Choroid plexus epithelial cell (primary cell): ENCODE measurements around the gene HSD17B1.
A peak's percentile ranks its signal among the peaks of the same experiment; 100 is the strongest.

ENCODE experiments used
- DNase-seq: peaks from one replicate; pipeline ENCODE4 v3.0.0-alpha.2; 2010; ENCODE audit warnings: low read depth
- H3K4me3 ChIP-seq: 2 replicates; pipeline ENCODE4 v1.5.1; 2011; ENCODE audit warnings: low read depth, mild to moderate bottlenecking, control low read depth, low read length, moderate library complexity
- TF ChIP-seq, protein P1 (sequence below): conservative IDR thresholded peaks from 2 replicates; pipeline ENCODE4 v1.5.1; 2011; ENCODE audit warnings: low read depth, mild to moderate bottlenecking, control low read depth, inconsistent platforms, low read length, moderate library complexity

HSD17B1 gene

DNA sequence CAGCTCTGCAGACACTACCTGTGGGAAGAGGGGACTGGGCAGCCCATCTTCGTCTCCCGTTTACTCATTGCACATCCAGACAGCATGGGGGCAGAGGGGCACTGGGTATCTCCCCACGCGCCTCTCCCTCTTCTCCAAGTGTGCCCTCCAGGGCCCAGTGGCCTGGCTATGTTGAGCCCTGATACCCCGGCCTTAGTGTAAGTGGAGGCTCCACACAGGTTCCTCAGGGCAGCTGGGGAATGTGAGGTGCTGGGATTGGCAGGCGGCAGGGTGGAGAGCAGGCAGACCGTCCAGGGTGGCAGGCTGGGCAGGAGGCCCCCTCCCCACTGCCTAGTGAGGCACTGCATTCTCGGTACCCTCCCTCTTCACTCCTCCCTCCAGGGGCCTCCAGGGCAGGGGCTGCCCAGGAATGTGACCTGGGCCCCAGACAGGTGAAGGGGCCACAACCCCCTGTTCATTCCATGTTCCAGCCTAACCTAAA is 29.9 kb upstream of the HSD17B1 start:
- H3K4me3 ChIP-seq, result no peak overlapping the region
- no peak for DNase-seq
- TF ChIP-seq, protein P1, sequence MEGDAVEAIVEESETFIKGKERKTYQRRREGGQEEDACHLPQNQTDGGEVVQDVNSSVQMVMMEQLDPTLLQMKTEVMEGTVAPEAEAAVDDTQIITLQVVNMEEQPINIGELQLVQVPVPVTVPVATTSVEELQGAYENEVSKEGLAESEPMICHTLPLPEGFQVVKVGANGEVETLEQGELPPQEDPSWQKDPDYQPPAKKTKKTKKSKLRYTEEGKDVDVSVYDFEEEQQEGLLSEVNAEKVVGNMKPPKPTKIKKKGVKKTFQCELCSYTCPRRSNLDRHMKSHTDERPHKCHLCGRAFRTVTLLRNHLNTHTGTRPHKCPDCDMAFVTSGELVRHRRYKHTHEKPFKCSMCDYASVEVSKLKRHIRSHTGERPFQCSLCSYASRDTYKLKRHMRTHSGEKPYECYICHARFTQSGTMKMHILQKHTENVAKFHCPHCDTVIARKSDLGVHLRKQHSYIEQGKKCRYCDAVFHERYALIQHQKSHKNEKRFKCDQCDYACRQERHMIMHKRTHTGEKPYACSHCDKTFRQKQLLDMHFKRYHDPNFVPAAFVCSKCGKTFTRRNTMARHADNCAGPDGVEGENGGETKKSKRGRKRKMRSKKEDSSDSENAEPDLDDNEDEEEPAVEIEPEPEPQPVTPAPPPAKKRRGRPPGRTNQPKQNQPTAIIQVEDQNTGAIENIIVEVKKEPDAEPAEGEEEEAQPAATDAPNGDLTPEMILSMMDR, result no peak

DNA sequence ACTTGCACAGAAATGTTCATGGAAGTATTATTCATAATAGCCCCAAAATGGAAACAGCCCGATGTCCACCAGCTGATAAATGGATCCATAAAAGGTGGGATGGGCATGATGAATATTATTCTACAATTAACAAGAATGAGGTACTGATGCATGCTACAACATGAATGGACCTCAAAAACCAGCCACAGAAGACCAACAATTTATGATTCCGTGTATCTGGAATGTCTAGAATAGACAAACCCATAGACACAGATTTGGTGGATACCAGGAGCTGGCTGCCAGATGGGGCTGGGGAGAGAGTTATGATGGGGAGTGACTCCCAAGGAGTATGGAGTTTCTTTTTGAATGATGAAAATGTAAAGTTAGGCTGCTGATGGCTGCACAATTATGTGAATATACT is 27.5 kb upstream of the HSD17B1 start:
- DNase-seq, result no peak
- H3K4me3 ChIP-seq, result no peak overlapping the region
- TF ChIP-seq, protein P1, result no peak

DNA sequence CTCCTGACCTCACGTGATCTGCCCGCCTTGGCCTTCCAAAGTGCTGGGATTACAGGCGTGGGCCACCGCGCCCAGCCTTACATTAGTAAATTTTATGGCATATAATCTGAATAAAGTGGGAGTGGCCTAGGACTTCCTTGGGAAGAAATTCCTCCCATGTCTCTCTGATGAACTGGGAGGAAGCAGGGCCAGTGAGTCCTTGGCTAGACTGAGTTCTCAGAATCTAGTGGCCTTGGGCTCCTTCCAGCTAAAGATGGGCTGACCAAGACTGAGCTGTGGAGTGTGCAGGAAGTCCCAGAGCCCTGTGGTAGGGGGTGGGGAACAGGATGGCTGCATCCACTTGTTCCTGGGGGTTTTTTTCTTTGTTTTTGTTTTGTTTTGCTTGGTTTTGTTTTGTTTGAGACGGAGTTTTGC is 26.7 kb upstream of the HSD17B1 start:
- DNase-seq, result peak; percentile 30
- no peak overlapping the region for H3K4me3 ChIP-seq
- TF ChIP-seq, protein P1, result no peak

GRCh38 chr17:42527932-42528331 is 24.8 kb upstream of the HSD17B1 start:
- TF ChIP-seq, protein P1, result no peak
- no peak overlapping the region for H3K4me3 ChIP-seq

GRCh38 chr17:42529061-42529460 is 23.7 kb upstream of the HSD17B1 start:
- TF ChIP-seq, protein P1, result no peak
- no peak for DNase-seq
- H3K4me3 ChIP-seq, result no peak overlapping the region

More at GRCh38 chr17:42527932-42528331, 24.8 kb upstream of the HSD17B1 start:
- DNase-seq, result no peak

- DNase-seq, result no peak
- TF ChIP-seq, protein P1, result no peak
- no peak overlapping the region for H3K4me3 ChIP-seq
These were observed 21.7 kb upstream of the HSD17B1 start for GRCh38 chr17:42530952-42531454.
